ENCODE data around the gene RPS6KA2.

Gene RPS6KA2

GRCh38 chr6:166650824-166651807, 24.1 kb upstream of the RPS6KA2 start:
- peaks cover 2% of the 10 kb centered on the region for H3K9me3 ChIP-seq (ENCODE audit: insufficient read depth, low read length, severe bottlenecking)
- DNase-seq: no peak
- no peak for ATAC-seq (ENCODE audit: insufficient read depth, low read depth)
- no peak overlapping the region for H3K9ac ChIP-seq (ENCODE audit: low read depth, low read length)
- no peaks in the 10 kb centered on the region for H4K20me1 ChIP-seq (ENCODE audit: insufficient read depth, low read length)
- no peaks in the 10 kb centered on the region for H3K27me3 ChIP-seq (ENCODE audit: insufficient read depth, low read length, poor library complexity)
- no peak overlapping the region for H3K4me3 ChIP-seq (ENCODE audit: low read depth in 1 of 2, low read length in 2 of 2)
- no peaks in the 10 kb centered on the region for H3K4me1 ChIP-seq (ENCODE audit: insufficient read depth, low read length)
- H3K4me2 ChIP-seq (ENCODE audit: insufficient read depth, low read length): no peak overlapping the region
- H3K36me3 ChIP-seq (ENCODE audit: insufficient read depth, low read length): no peaks in the 10 kb centered on the region
- no peaks in the 10 kb centered on the region for H3K79me2 ChIP-seq (ENCODE audit: insufficient read depth, low read length)
- TF ChIP-seq EZH2 (IDR thresholded peaks at IDR 0.05; ENCODE audit: borderline replicate concordance, low read depth, low read length, severe bottlenecking): no peak
- no peak for TF ChIP-seq CTCF (IDR thresholded peaks at IDR 0.05; ENCODE audit: borderline replicate concordance, extremely low read depth, low read length, poor library complexity, severe bottlenecking)
- H3K27ac ChIP-seq (ENCODE audit: low read length): no peak overlapping the region
- H2AFZ ChIP-seq (ENCODE audit: low read depth, low read length): no peak overlapping the region

- no peaks in the 10 kb centered on the region for H3K36me3 ChIP-seq (ENCODE audit: insufficient read depth, low read length)
- H3K9me3 ChIP-seq (ENCODE audit: insufficient read depth, low read length, severe bottlenecking): peaks cover 2% of the 10 kb centered on the region
- H3K27me3 ChIP-seq (ENCODE audit: insufficient read depth, low read length, poor library complexity): no peaks in the 10 kb centered on the region
- H3K4me3 ChIP-seq (ENCODE audit: low read depth in 1 of 2, low read length in 2 of 2): no peak overlapping the region
- H4K20me1 ChIP-seq (ENCODE audit: insufficient read depth, low read length): no peaks in the 10 kb centered on the region
- no peak overlapping the region for H3K27ac ChIP-seq (ENCODE audit: low read length)
- ATAC-seq (ENCODE audit: insufficient read depth, low read depth) (no peak), DNase-seq (no peak)
- no peak for TF ChIP-seq CTCF (IDR thresholded peaks at IDR 0.05; ENCODE audit: borderline replicate concordance, extremely low read depth, low read length, poor library complexity, severe bottlenecking)
- no peak for TF ChIP-seq EZH2 (IDR thresholded peaks at IDR 0.05; ENCODE audit: borderline replicate concordance, low read depth, low read length, severe bottlenecking)
- no peaks in the 10 kb centered on the region for H3K79me2 ChIP-seq (ENCODE audit: insufficient read depth, low read length)
- no peak overlapping the region for H2AFZ ChIP-seq (ENCODE audit: low read depth, low read length)
- no peak overlapping the region for H3K4me2 ChIP-seq (ENCODE audit: insufficient read depth, low read length)
- H3K9ac ChIP-seq (ENCODE audit: low read depth, low read length): no peak overlapping the region
- no peaks in the 10 kb centered on the region for H3K4me1 ChIP-seq (ENCODE audit: insufficient read depth, low read length)
These were observed 23.0 kb upstream of the RPS6KA2 start for GRCh38 chr6:166650047-166650446.

GRCh38 chr6:166648846-166649245, 21.8 kb upstream of the RPS6KA2 start:
- ATAC-seq (ENCODE audit: insufficient read depth, low read depth) (no peak), DNase-seq (no peak)
- TF ChIP-seq EZH2 (IDR thresholded peaks at IDR 0.05; ENCODE audit: borderline replicate concordance, low read depth, low read length, severe bottlenecking) (no peak), CTCF (IDR thresholded peaks at IDR 0.05; ENCODE audit: borderline replicate concordance, extremely low read depth, low read length, poor library complexity, severe bottlenecking) (no peak)
- Histone ChIP-seq H3K36me3 (ENCODE audit: insufficient read depth, low read length) (no peaks in the 10 kb centered on the region), H3K4me2 (ENCODE audit: insufficient read depth, low read length) (no peak overlapping the region), H3K9ac (ENCODE audit: low read depth, low read length) (no peak overlapping the region), H3K27ac (ENCODE audit: low read length) (no peak overlapping the region), H3K4me1 (ENCODE audit: insufficient read depth, low read length) (no peaks in the 10 kb centered on the region), H4K20me1 (ENCODE audit: insufficient read depth, low read length) (no peaks in the 10 kb centered on the region), H3K27me3 (ENCODE audit: insufficient read depth, low read length, poor library complexity) (no peaks in the 10 kb centered on the region), H3K79me2 (ENCODE audit: insufficient read depth, low read length) (no peaks in the 10 kb centered on the region), H2AFZ (ENCODE audit: low read depth, low read length) (no peak overlapping the region), H3K4me3 (ENCODE audit: low read depth in 1 of 2, low read length in 2 of 2) (no peak overlapping the region), H3K9me3 (ENCODE audit: insufficient read depth, low read length, severe bottlenecking) (peaks cover 2% of the 10 kb centered on the region)
